K562 (cell line): ENCODE results near the gene MYO18A. TPM values are rescaled to one million over a fixed set of nuclear protein-coding genes. Genes with fewer than 3 reads are reported as not detected.
A peak's percentile ranks its signal among the peaks of the same experiment; 100 is the strongest.

Experiments used
- HDAC2 ChIP-seq: fragments of 450-650 bp; IDR thresholded peaks from 2 replicates; pipeline ENCODE4 v1.6.1; 2016; ENCODE audit warnings: mild to moderate bottlenecking
- KDM1A ChIP-seq, 2 experiments: fragments of 450-650 bp; IDR thresholded peaks; 2 replicates each; pipeline ENCODE4 v1.6.1; 2016; ENCODE audit warnings: mild to moderate bottlenecking in 2 of 2
- SLC30A9 ChIP-seq: fragments of 250-450 bp; sonication (Bioruptor Pico); IDR thresholded peaks from 2 replicates; pipeline ENCODE4 v1.8.0; 2022; ENCODE audit warnings: mild to moderate bottlenecking, moderate library complexity
- SOX6 ChIP-seq: fragments of 450-650 bp; IDR thresholded peaks from 2 replicates; pipeline ENCODE4 v1.6.1; 2014; ENCODE audit warnings: mild to moderate bottlenecking
- ZFP1 ChIP-seq: fragments of 450-650 bp; formaldehyde crosslinking; IDR thresholded peaks from 2 replicates; pipeline ENCODE4 v1.4.0; 2020; ENCODE audit warnings: mild to moderate bottlenecking, mixed read lengths
- ZNF76 ChIP-seq: fragments of 250-450 bp; sonication (Bioruptor Pico); IDR thresholded peaks from 2 replicates; pipeline ENCODE4 v1.4.0; 2020; ENCODE audit warnings: mild to moderate bottlenecking, moderate library complexity, borderline replicate concordance
- polyA plus RNA-seq, 8 experiments: library from polyadenylated mRNA; depleted of rRNA in 4 of 8; stranded (reverse) in 5 of 8; unstranded in 3 of 8; fragments of >200 nt; fragmentation: Nextera tagmentation in 2 of 8; fragmentation: Illumina TruSeq in 1 of 8; extraction: Ambion mirVana in 2 of 8; extraction: Trizol in 1 of 8; gene quantifications; 2 replicates each; pipeline versions ENCODE4 v1.2.1 to v1.2.3, GENCODE V29; 2011 to 2014; ENCODE audit warnings: inconsistent platforms in 1 of 8, missing spikeins in 1 of 8
- total RNA-seq, 7 experiments: library from RNA; depleted of rRNA in 6 of 7; stranded (reverse); fragments of >200 nt in 6 of 7; fragmentation: Illumina TruSeq in 2 of 7; extraction: Trizol in 2 of 7; gene quantifications; 2 replicates each; pipeline versions ENCODE4 v1.2.1 to v1.2.3, GENCODE V29; 2011 to 2021; ENCODE audit warnings: low replicate concordance in 1 of 7
- TF ChIP-seq, protein P1 (sequence below), 2 experiments: fragments of 450-650 bp; formaldehyde crosslinking in 1 of 2; IDR thresholded peaks; 2 replicates each; pipeline versions ENCODE4 v1.4.0 to v1.6.1; 2014 to 2020; ENCODE audit warnings: mild to moderate bottlenecking in 2 of 2, borderline replicate concordance in 1 of 2, low read depth in 1 of 2
- TF ChIP-seq, protein P2 (sequence below), 2 experiments: fragments of 450-650 bp; IDR thresholded peaks; 2 replicates each; pipeline ENCODE4 v1.6.1; 2016

MYO18A gene
- total and polyA plus RNA-seq, 9 of the 15 experiments (the other 6 are each of a cell fraction or from before 2014, with no cell fraction given) = 2.5 to 65.4 (median 17.1) TPM

DNA sequence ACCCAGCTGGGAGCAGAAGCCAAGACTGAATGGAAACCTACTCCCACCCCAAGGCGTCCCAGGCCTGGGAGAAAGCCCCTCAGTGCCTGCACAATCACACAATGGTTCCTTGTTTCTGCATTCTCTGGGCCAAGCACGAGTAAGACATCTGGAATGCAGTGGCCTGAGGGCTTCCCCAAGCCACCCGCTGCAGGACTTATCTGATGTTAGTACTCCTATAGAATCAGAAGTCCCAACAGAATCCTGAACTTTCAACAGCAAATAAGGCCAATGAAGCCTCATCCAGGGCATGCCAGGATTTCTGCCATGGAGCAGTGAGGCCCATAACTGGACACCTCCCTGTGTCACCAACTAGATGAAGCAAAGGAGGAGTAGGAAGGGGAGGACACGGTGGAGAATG is 28.6 kb downstream of the MYO18A start (continued):
- TF ChIP-seq, protein P1, sequence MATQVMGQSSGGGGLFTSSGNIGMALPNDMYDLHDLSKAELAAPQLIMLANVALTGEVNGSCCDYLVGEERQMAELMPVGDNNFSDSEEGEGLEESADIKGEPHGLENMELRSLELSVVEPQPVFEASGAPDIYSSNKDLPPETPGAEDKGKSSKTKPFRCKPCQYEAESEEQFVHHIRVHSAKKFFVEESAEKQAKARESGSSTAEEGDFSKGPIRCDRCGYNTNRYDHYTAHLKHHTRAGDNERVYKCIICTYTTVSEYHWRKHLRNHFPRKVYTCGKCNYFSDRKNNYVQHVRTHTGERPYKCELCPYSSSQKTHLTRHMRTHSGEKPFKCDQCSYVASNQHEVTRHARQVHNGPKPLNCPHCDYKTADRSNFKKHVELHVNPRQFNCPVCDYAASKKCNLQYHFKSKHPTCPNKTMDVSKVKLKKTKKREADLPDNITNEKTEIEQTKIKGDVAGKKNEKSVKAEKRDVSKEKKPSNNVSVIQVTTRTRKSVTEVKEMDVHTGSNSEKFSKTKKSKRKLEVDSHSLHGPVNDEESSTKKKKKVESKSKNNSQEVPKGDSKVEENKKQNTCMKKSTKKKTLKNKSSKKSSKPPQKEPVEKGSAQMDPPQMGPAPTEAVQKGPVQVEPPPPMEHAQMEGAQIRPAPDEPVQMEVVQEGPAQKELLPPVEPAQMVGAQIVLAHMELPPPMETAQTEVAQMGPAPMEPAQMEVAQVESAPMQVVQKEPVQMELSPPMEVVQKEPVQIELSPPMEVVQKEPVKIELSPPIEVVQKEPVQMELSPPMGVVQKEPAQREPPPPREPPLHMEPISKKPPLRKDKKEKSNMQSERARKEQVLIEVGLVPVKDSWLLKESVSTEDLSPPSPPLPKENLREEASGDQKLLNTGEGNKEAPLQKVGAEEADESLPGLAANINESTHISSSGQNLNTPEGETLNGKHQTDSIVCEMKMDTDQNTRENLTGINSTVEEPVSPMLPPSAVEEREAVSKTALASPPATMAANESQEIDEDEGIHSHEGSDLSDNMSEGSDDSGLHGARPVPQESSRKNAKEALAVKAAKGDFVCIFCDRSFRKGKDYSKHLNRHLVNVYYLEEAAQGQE (IDR thresholded peaks at IDR 0.05; ENCODE audit: borderline replicate concordance) = peak; percentile 5; the same call in 1 of the 2 replicates
- TF ChIP-seq, protein P1 (CRISPR knock-in tag; IDR thresholded peaks at IDR 0.05; ENCODE audit: low read depth) = no peak
- TF ChIP-seq SOX6 (0 out of 2 replicates have a peak, but pooled peaks have one; percentile 17), ZFP1 (CRISPR knock-in tag) (no peak), ZNF76 (CRISPR knock-in tag) (no peak), SLC30A9 (no peak), KDM1A (IDR thresholded peaks at IDR 0.05) (no peak), HDAC2 (no peak)
- TF ChIP-seq, protein P2, sequence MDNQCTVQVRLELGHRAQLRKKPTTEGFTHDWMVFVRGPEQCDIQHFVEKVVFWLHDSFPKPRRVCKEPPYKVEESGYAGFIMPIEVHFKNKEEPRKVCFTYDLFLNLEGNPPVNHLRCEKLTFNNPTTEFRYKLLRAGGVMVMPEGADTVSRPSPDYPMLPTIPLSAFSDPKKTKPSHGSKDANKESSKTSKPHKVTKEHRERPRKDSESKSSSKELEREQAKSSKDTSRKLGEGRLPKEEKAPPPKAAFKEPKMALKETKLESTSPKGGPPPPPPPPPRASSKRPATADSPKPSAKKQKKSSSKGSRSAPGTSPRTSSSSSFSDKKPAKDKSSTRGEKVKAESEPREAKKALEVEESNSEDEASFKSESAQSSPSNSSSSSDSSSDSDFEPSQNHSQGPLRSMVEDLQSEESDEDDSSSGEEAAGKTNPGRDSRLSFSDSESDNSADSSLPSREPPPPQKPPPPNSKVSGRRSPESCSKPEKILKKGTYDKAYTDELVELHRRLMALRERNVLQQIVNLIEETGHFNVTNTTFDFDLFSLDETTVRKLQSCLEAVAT (IDR thresholded peaks at IDR 0.05) = no peak
